HFF-Myc (cell line): ENCODE measurements around the gene CAPN3.

Source experiments
- DNase-seq: peaks from one replicate; pipeline ENCODE4 v3.0.0-alpha.2; 2011; ENCODE audit warnings: low read depth; ENCODE audit errors: extremely low read depth
- H3K4me3 ChIP-seq: replicated peaks from 2 replicates; pipeline ENCODE4 v1.5.1; 2011; ENCODE audit warnings: low read depth, mild to moderate bottlenecking, control low read depth, low read length
- TF ChIP-seq, protein P1 (sequence below): IDR thresholded peaks from 2 replicates; pipeline ENCODE4 v1.5.1; 2012; ENCODE audit warnings: mild to moderate bottlenecking, low read depth, low read length, control low read depth; ENCODE audit errors: missing control alignments

The CAPN3 gene

DNA sequence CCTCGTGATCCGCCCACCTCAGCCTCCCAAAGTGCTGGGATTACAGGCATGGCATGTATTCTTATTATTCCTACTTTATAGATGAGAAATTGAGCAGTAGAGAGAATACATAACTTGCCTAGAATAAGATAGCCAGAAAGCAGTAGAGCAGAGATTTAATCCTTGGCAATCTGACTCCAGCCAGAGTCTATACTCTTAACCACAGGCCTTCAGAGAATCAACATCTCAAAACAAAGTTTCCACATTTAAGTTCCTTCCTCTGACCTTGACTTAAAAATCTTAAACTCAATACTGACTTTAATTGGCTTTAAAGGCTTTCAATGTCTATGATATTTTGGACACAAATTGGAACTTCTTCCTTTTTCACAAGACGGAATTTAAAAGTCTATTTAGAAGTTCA lies 94.5 kb downstream of the CAPN3 start:
- DNase-seq = no peak

DNA sequence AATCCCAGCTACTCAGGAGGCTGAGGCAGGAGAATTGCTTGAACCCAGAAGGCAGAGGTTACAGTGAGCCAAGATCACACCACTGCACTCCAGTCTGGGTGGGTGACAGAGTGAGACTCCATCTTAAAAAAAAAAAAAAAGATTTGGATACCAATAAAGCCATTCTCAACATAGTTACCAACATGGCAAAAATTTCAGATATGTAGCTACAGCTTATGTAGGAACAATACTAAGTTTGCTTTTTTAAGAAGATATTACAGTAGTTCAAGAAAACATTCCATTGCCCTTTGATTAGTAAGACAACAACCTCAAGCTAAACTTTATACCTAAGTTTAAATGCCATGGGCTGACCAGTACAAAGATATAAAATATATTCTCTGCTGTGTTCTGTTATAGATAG lies 97.2 kb downstream of the CAPN3 start:
- no peak for DNase-seq
- TF ChIP-seq, protein P1, sequence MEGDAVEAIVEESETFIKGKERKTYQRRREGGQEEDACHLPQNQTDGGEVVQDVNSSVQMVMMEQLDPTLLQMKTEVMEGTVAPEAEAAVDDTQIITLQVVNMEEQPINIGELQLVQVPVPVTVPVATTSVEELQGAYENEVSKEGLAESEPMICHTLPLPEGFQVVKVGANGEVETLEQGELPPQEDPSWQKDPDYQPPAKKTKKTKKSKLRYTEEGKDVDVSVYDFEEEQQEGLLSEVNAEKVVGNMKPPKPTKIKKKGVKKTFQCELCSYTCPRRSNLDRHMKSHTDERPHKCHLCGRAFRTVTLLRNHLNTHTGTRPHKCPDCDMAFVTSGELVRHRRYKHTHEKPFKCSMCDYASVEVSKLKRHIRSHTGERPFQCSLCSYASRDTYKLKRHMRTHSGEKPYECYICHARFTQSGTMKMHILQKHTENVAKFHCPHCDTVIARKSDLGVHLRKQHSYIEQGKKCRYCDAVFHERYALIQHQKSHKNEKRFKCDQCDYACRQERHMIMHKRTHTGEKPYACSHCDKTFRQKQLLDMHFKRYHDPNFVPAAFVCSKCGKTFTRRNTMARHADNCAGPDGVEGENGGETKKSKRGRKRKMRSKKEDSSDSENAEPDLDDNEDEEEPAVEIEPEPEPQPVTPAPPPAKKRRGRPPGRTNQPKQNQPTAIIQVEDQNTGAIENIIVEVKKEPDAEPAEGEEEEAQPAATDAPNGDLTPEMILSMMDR = no peak
- peak overlapping the region; percentile 38 for H3K4me3 ChIP-seq

More for the DNA sequence above, 94.5 kb downstream of the CAPN3 start:
- TF ChIP-seq, protein P1 = no peak
- H3K4me3 ChIP-seq = no peak overlapping the region

DNA sequence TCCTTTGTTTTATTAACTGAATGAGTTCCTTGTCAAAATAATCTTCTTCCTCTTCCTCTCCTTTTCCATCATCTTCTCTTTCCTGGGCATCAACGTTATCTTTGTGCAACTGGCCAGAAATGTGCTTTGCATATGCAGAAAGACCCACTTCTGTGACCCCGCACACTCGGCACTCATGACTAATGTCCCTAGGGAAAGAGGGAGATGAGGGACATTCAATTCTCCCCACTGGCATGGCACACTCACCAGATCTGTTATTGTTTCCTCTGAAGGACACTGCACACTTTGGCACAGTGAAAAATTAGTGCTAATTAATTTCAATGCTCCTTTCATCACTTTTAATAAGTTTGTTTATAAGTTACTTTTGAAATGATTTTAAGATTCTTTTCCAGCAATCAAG lies 97.7 kb downstream of the CAPN3 start:
- TF ChIP-seq, protein P1 = no peak
- DNase-seq = no peak
- H3K4me3 ChIP-seq = peak overlapping the region; percentile 38

DNA sequence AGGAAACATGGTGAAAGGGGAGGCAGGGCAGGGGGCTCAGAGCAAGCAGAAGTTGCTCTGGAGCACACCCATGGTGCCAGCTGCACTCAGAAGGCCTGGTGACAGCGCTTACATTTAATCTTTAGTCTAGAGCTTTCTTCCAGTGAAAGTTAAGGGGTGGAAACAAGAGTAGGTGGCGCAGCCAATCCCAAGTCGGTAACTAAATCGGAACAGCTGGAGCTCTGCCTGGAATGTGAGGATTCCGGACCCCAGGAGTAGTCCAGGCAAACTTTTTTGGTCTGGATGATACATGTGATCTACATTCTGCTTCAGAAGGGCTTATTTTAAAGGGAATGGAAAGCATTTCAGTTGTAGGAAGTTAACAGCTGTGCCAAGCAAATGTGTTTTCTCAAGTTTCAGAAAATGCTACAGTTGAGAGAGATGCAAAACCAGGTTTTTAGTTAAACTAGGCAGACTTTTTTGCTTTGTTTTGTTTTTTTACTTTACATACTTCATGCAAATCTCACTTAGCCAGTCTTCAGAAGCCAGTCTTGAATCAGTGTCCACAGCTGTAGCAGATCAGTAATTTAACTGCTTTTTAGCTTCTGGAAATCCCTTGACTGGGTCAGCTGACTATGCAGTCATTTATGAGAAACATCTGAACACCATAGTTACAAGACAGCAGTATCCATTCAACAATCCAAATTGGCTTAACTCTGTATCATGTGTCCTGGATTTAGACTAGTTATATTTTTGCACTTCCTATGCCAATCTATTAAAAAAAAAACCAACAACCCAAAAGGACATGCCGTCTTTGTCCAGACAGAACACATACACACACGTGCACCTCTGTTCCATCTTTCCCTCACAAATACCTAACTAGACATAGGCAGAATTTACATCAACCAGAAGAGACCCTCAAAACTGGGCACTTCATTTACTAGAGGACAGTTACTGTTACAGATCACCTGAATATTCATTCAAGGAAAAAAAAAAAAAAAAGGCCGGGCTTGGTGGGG lies 98.4 kb downstream of the CAPN3 start:
- peak; percentile 92 for DNase-seq
- peak overlapping the region; percentile 38 for H3K4me3 ChIP-seq
- TF ChIP-seq, protein P1 = no peak

DNA sequence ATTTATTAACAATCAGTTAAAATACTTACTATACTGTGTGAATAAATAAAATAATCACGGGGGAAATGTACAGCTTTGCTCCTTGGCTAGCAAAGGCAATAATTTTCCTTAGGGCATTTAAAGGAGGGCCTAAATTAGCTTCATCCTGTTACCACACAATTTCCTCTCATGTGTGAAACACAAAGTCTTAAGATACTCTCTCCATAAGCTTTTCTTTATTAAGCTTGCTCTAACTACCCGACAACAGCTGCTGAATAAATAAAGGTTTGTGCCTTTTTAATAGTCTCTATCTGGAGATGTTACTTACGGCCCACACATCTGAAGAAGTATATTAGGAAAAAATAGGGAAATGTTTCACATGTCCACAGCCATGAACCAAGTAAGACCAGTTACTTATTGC lies 102.0 kb downstream of the CAPN3 start:
- no peak for DNase-seq
- TF ChIP-seq, protein P1 = no peak
- no peak overlapping the region for H3K4me3 ChIP-seq
